Activated naive CD8-positive, alpha-beta T cell (primary cell): ENCODE data around the gene TMEM238L.

Experiments used
- H3K27ac Mint-ChIP-seq: one replicate; pipeline ENCODE4 v1.8.0; 2021; ENCODE audit warnings: mixed read lengths
- H3K27me3 Mint-ChIP-seq: one replicate; pipeline ENCODE4 v1.8.0; 2021; ENCODE audit warnings: mixed read lengths
- H3K36me3 Mint-ChIP-seq: one replicate; pipeline ENCODE4 v1.8.0; 2021; ENCODE audit warnings: mixed read lengths
- H3K4me1 Mint-ChIP-seq: one replicate; pipeline ENCODE4 v1.8.0; 2021; ENCODE audit warnings: low read depth, mixed read lengths
- H3K4me3 Mint-ChIP-seq: one replicate; pipeline ENCODE4 v1.8.0; 2021; ENCODE audit warnings: mild to moderate bottlenecking, mixed read lengths
- H3K9me3 Mint-ChIP-seq: one replicate; pipeline ENCODE4 v1.8.0; 2021; ENCODE audit warnings: low read depth, mixed read lengths

TMEM238L gene

GRCh38 chr17:10772425-10773380 lies 31.2 kb downstream of the TMEM238L start:
- Mint-ChIP-seq H3K27ac (no peak overlapping the region), H3K36me3 (peaks cover 8% of the 10 kb centered on the region), H3K4me3 (no peak overlapping the region), H3K9me3 (no peaks in the 10 kb centered on the region), H3K27me3 (no peaks in the 10 kb centered on the region), H3K4me1 (no peaks in the 10 kb centered on the region)

- Mint-ChIP-seq H3K27me3 (no peaks in the 10 kb centered on the region), H3K9me3 (peaks cover 6% of the 10 kb centered on the region), H3K4me1 (no peaks in the 10 kb centered on the region), H3K36me3 (peaks cover 16% of the 10 kb centered on the region), H3K4me3 (no peak overlapping the region), H3K27ac (no peak overlapping the region)
Measured at GRCh38 chr17:10771148-10771547, 32.8 kb downstream of the TMEM238L start.

- H3K27ac Mint-ChIP-seq: no peak overlapping the region
- H3K9me3 Mint-ChIP-seq: peaks cover 8% of the 10 kb centered on the region
- no peaks in the 10 kb centered on the region for H3K27me3 Mint-ChIP-seq
- no peaks in the 10 kb centered on the region for H3K4me1 Mint-ChIP-seq
- H3K4me3 Mint-ChIP-seq: no peak overlapping the region
- H3K36me3 Mint-ChIP-seq: peaks cover 14% of the 10 kb centered on the region
Measured at GRCh38 chr17:10769840-10770239, 34.1 kb downstream of the TMEM238L start.

- Mint-ChIP-seq H3K4me1 (no peaks in the 10 kb centered on the region), H3K36me3 (peaks cover 14% of the 10 kb centered on the region), H3K4me3 (no peak overlapping the region), H3K27ac (no peak overlapping the region), H3K27me3 (no peaks in the 10 kb centered on the region), H3K9me3 (peaks cover 8% of the 10 kb centered on the region)
Measured at GRCh38 chr17:10768750-10769251, 35.1 kb downstream of the TMEM238L start.

- H3K9me3 Mint-ChIP-seq: peaks cover 8% of the 10 kb centered on the region
- H3K36me3 Mint-ChIP-seq: peaks cover 14% of the 10 kb centered on the region
- no peak overlapping the region for H3K4me3 Mint-ChIP-seq
- no peak overlapping the region for H3K27ac Mint-ChIP-seq
- no peaks in the 10 kb centered on the region for H3K27me3 Mint-ChIP-seq
- H3K4me1 Mint-ChIP-seq: no peaks in the 10 kb centered on the region
Measured at GRCh38 chr17:10767232-10767631, 36.7 kb downstream of the TMEM238L start.

GRCh38 chr17:10762037-10762436 lies 41.9 kb downstream of the TMEM238L start:
- H3K36me3 Mint-ChIP-seq: peaks cover 10% of the 10 kb centered on the region
- no peak overlapping the region for H3K27ac Mint-ChIP-seq
- no peak overlapping the region for H3K4me3 Mint-ChIP-seq
- peaks cover 8% of the 10 kb centered on the region for H3K9me3 Mint-ChIP-seq
- no peaks in the 10 kb centered on the region for H3K4me1 Mint-ChIP-seq
- no peaks in the 10 kb centered on the region for H3K27me3 Mint-ChIP-seq

- H3K4me3 Mint-ChIP-seq: no peak overlapping the region
- peaks cover 3% of the 10 kb centered on the region for H3K36me3 Mint-ChIP-seq
- H3K27ac Mint-ChIP-seq: no peak overlapping the region
- no peaks in the 10 kb centered on the region for H3K4me1 Mint-ChIP-seq
- H3K27me3 Mint-ChIP-seq: no peaks in the 10 kb centered on the region
- peaks cover 3% of the 10 kb centered on the region for H3K9me3 Mint-ChIP-seq
Measured at GRCh38 chr17:10761281-10761680, 42.6 kb downstream of the TMEM238L start.

GRCh38 chr17:10758062-10758461 lies 45.8 kb downstream of the TMEM238L start:
- Mint-ChIP-seq H3K4me3 (no peak overlapping the region), H3K9me3 (no peaks in the 10 kb centered on the region), H3K36me3 (no peaks in the 10 kb centered on the region), H3K27me3 (no peaks in the 10 kb centered on the region), H3K4me1 (no peaks in the 10 kb centered on the region), H3K27ac (no peak overlapping the region)

GRCh38 chr17:10757647-10758046 lies 46.3 kb downstream of the TMEM238L start:
- Mint-ChIP-seq H3K27ac (no peak overlapping the region), H3K36me3 (no peaks in the 10 kb centered on the region), H3K4me3 (no peak overlapping the region), H3K9me3 (no peaks in the 10 kb centered on the region), H3K27me3 (no peaks in the 10 kb centered on the region), H3K4me1 (no peaks in the 10 kb centered on the region)

GRCh38 chr17:10757067-10757466 lies 46.8 kb downstream of the TMEM238L start:
- Mint-ChIP-seq H3K4me3 (no peak overlapping the region), H3K36me3 (no peaks in the 10 kb centered on the region), H3K27ac (no peak overlapping the region)

GRCh38 chr17:10756619-10757018 lies 47.3 kb downstream of the TMEM238L start:
- Mint-ChIP-seq H3K36me3 (no peaks in the 10 kb centered on the region), H3K27me3 (no peaks in the 10 kb centered on the region), H3K4me3 (no peak overlapping the region), H3K4me1 (no peaks in the 10 kb centered on the region), H3K9me3 (no peaks in the 10 kb centered on the region), H3K27ac (no peak overlapping the region)

More at GRCh38 chr17:10757067-10757466, 46.8 kb downstream of the TMEM238L start:
- no peaks in the 10 kb centered on the region for H3K27me3 Mint-ChIP-seq
- H3K9me3 Mint-ChIP-seq: no peaks in the 10 kb centered on the region
- no peaks in the 10 kb centered on the region for H3K4me1 Mint-ChIP-seq

- no peaks in the 10 kb centered on the region for H3K9me3 Mint-ChIP-seq
- H3K4me1 Mint-ChIP-seq: no peaks in the 10 kb centered on the region
- no peak overlapping the region for H3K4me3 Mint-ChIP-seq
- H3K36me3 Mint-ChIP-seq: no peaks in the 10 kb centered on the region
- no peak overlapping the region for H3K27ac Mint-ChIP-seq
- H3K27me3 Mint-ChIP-seq: no peaks in the 10 kb centered on the region
Measured at GRCh38 chr17:10756185-10756584, 47.7 kb downstream of the TMEM238L start.

- H3K27ac Mint-ChIP-seq: no peak overlapping the region
- no peak overlapping the region for H3K4me3 Mint-ChIP-seq
Measured at GRCh38 chr17:10755592-10756127, 48.2 kb downstream of the TMEM238L start.

GRCh38 chr17:10754861-10755591 lies 48.9 kb downstream of the TMEM238L start:
- Mint-ChIP-seq H3K36me3 (no peaks in the 10 kb centered on the region), H3K27ac (no peak overlapping the region), H3K9me3 (no peaks in the 10 kb centered on the region), H3K27me3 (no peaks in the 10 kb centered on the region), H3K4me3 (no peak overlapping the region), H3K4me1 (no peaks in the 10 kb centered on the region)

More at GRCh38 chr17:10755592-10756127, 48.2 kb downstream of the TMEM238L start:
- Mint-ChIP-seq H3K27me3 (no peaks in the 10 kb centered on the region), H3K4me1 (no peaks in the 10 kb centered on the region), H3K9me3 (no peaks in the 10 kb centered on the region), H3K36me3 (no peaks in the 10 kb centered on the region)

GRCh38 chr17:10754109-10754508 lies 49.8 kb downstream of the TMEM238L start:
- no peaks in the 10 kb centered on the region for H3K4me1 Mint-ChIP-seq

More at GRCh38 chr17:10754109-10754508, 49.8 kb downstream of the TMEM238L start:
- Mint-ChIP-seq H3K27me3 (no peaks in the 10 kb centered on the region), H3K27ac (no peak overlapping the region), H3K36me3 (no peaks in the 10 kb centered on the region), H3K9me3 (no peaks in the 10 kb centered on the region), H3K4me3 (no peak overlapping the region)
